Stimulated activated naive B cell treated with anti-CD40 and anti-IgM and Interleukin-4, amounts not matched to agents 10 μg/mL and 1 μg/mL and 100 μg/mL, for 72 hours (primary cell): Measurements from ENCODE around the gene METTL26.
A peak's percentile ranks its signal among the peaks of the same experiment; 100 is the strongest.

Experiments
- ATAC-seq, 2 donors: fragments of 150-1000 bp; cut with Tn5 transposase; replicated peaks; 2 replicates each; pipeline ENCODE4 v1.10.0; 2021; ENCODE audit warnings: moderate library complexity in 1 of 2
- DNase-seq: peaks from one replicate; pipeline ENCODE4 v3.0.0; 2021
- H3K27ac Mint-ChIP-seq: one replicate; pipeline ENCODE4 v1.8.0; 2022; ENCODE audit warnings: mild to moderate bottlenecking, mixed read lengths
- H3K27me3 Mint-ChIP-seq, 2 donors: one replicate each; pipeline ENCODE4 v1.8.0; 2022; ENCODE audit warnings: mixed read lengths in 2 of 2
- H3K36me3 Mint-ChIP-seq, 2 donors: one replicate each; pipeline ENCODE4 v1.8.0; 2022; ENCODE audit warnings: mixed read lengths in 2 of 2, mild to moderate bottlenecking in 1 of 2
- H3K4me1 Mint-ChIP-seq, 2 donors: one replicate each; pipeline ENCODE4 v1.8.0; 2022; ENCODE audit warnings: mixed read lengths in 2 of 2, mild to moderate bottlenecking in 1 of 2
- H3K4me3 Mint-ChIP-seq, 2 donors: one replicate each; pipeline ENCODE4 v1.8.0; 2022; ENCODE audit warnings: mild to moderate bottlenecking in 2 of 2, mixed read lengths in 2 of 2, moderate library complexity in 1 of 2
- H3K9me3 Mint-ChIP-seq, 2 donors: one replicate each; pipeline ENCODE4 v1.8.0; 2022; ENCODE audit warnings: mixed read lengths in 2 of 2, mild to moderate bottlenecking in 1 of 2

The METTL26 gene

GRCh38 chr16:636206-637080 lies at the start of gene METTL26:
METTL26 (minus strand) TSS chr16:636305; CDS start chr16:636290, 15 bp downstream.
- ATAC-seq (peak; percentile 91 to 92), DNase-seq (peak; percentile 88)
- peaks cover 20 to 29% of the 10 kb centered on the region in 2 donors for H3K4me1 Mint-ChIP-seq
- peak within 1 kb of the TSS; percentile 100 for H3K27ac Mint-ChIP-seq
- peak within 1 kb of the TSS; percentile 93 to 94 for H3K4me3 Mint-ChIP-seq
- peaks cover 5 to 6% of the 10 kb centered on the region in 2 donors for H3K27me3 Mint-ChIP-seq
- H3K9me3 Mint-ChIP-seq = peaks cover 0 to 2% of the 10 kb centered on the region in 2 donors
- H3K36me3 Mint-ChIP-seq = peaks cover 6 to 7% of the 10 kb centered on the region in 2 donors

DNA sequence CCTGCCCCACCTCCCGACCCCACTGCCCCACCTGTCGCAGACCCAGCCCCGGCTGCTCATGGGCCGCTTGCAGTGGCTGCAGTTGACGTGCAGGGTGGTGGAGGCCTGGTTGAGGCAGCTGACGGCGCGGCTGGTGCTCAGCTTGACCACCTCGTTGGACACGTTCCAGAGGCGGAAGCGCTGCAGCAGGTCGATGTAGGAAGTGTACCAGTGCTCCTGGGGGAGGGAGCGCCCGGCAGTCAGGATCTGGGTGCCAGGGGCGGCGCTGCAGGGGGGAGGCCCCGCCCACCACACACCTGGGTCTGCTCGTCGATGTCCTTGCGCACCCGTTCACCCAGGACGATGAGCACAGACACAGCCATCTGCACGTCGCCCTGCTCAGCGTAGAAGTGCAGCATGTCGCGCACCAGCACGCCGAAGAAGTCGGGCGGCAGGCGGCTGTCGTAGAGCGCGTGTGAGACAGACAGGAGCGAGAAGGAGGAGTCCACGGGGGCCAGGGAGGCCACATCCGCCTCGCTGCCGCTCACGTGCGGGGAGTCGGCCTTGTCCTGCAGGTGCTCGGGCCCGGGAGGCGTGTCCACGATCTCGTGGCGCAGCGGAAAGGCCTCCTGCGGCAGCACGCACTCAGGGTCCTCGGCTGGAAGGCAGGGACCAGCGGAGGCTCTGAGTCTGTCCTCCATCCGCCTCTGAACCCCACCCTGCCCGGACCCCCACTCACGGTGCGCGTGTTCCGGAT lies 49.0 kb upstream of the METTL26 start:
- Mint-ChIP-seq H3K4me3 (peak overlapping the region in 1 of 2 donors; percentile 62), H3K4me1 (peaks cover 29 to 69% of the 10 kb centered on the region in 2 donors), H3K27me3 (no peaks in the 10 kb centered on the region), H3K36me3 (peaks cover 23 to 47% of the 10 kb centered on the region in 2 donors), H3K27ac (peak overlapping the region; percentile 51), H3K9me3 (no peaks in the 10 kb centered on the region)
- ATAC-seq (no peak), DNase-seq (no peak)

- peak; percentile 81 to 82 for ATAC-seq
- DNase-seq = peak; percentile 97
- Mint-ChIP-seq H3K36me3 (peaks cover 23 to 47% of the 10 kb centered on the region in 2 donors), H3K9me3 (no peaks in the 10 kb centered on the region), H3K4me1 (peaks cover 28 to 67% of the 10 kb centered on the region in 2 donors), H3K4me3 (peak within 1 kb of the TSS; percentile 86 to 91), H3K27ac (peak within 1 kb of the TSS; percentile 92), H3K27me3 (no peaks in the 10 kb centered on the region)
Observed at GRCh38 chr16:684071-684794, 48.1 kb upstream of the METTL26 start, which contains the start of gene JMJD8. JMJD8 (minus strand) TSS chr16:684334; CDS start chr16:684319, 15 bp downstream.

- Mint-ChIP-seq H3K4me3 (peak overlapping the region; percentile 85 to 91), H3K27me3 (no peaks in the 10 kb centered on the region), H3K9me3 (no peaks in the 10 kb centered on the region), H3K4me1 (peaks cover 26 to 66% of the 10 kb centered on the region in 2 donors), H3K36me3 (peaks cover 23 to 47% of the 10 kb centered on the region in 2 donors), H3K27ac (peak overlapping the region; percentile 92)
- ATAC-seq (no peak), DNase-seq (no peak)
Observed at GRCh38 chr16:683396-684070, 47.4 kb upstream of the METTL26 start.

DNA sequence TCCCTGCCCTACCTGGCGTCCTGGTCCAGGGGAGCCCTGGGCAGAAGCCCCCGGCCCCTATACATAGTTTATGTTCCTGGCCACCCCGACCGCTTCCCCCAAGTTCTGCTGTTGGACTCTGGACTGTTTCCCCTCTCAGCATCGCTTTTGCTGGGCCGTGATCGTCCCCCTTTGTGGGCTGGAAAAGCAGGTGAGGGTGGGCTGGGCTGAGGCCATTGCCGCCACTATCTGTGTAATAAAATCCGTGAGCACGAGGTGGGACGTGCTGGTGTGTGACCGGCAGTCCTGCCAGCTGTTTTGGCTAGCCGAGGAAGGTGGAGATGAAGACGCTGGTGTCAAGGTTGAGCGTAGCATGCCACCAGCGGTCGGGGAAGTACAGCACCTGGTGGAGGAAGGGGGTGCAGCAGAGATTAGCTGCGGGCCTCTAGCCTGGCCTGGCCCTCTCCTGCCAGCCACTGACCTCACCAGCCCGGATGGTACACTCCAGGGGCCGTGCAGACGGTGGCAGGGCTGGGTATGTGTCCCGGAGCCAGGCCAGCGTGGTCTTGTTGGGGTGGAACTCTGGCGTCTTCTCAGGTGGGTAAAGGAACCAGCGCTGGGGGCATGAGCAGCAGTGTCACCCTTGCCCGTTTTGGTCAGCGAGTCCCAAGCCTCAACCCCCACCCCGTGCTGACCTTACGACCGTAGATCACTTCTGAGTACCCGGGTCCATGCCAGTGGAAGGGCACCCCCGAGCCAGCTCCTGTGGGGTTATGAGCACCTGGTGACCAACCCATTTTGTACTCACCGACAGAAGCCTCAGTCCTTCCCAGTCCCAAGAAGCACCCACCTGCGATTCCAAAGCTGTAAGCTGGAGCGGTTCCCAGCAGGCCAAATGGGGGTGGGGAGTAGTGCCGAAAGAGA lies 46.6 kb upstream of the METTL26 start:
- ATAC-seq = no peak
- peak overlapping the region; percentile 85 to 91 for H3K4me3 Mint-ChIP-seq
- peaks cover 0 to 4% of the 10 kb centered on the region in 2 donors for H3K27me3 Mint-ChIP-seq
- H3K4me1 Mint-ChIP-seq = peaks cover 27 to 60% of the 10 kb centered on the region in 2 donors
- H3K36me3 Mint-ChIP-seq = peaks cover 23 to 47% of the 10 kb centered on the region in 2 donors
- no peaks in the 10 kb centered on the region for H3K9me3 Mint-ChIP-seq
- peak overlapping the region; percentile 54 for H3K27ac Mint-ChIP-seq
- DNase-seq = no peak

- H3K4me3 Mint-ChIP-seq = peak overlapping the region; percentile 78 to 91
- ATAC-seq = no peak
Observed at GRCh38 chr16:681746-682427, 45.8 kb upstream of the METTL26 start.

GRCh38 chr16:680967-681745 lies 45.1 kb upstream of the METTL26 start:
- H3K36me3 Mint-ChIP-seq = peaks cover 21 to 43% of the 10 kb centered on the region in 2 donors
- peaks cover 6 to 16% of the 10 kb centered on the region in 2 donors for H3K27me3 Mint-ChIP-seq
- H3K27ac Mint-ChIP-seq = peak overlapping the region; percentile 79
- ATAC-seq (no peak), DNase-seq (no peak)
- H3K4me1 Mint-ChIP-seq = peaks cover 30 to 58% of the 10 kb centered on the region in 2 donors
- no peaks in the 10 kb centered on the region for H3K9me3 Mint-ChIP-seq
- H3K4me3 Mint-ChIP-seq = peak overlapping the region; percentile 78 to 91

More at GRCh38 chr16:681746-682427, 45.8 kb upstream of the METTL26 start:
- Mint-ChIP-seq H3K4me1 (peaks cover 29 to 60% of the 10 kb centered on the region in 2 donors), H3K27me3 (peaks cover 2 to 13% of the 10 kb centered on the region in 2 donors), H3K9me3 (no peaks in the 10 kb centered on the region), H3K27ac (peak overlapping the region; percentile 79), H3K36me3 (peaks cover 21 to 47% of the 10 kb centered on the region in 2 donors)
- DNase-seq = no peak

GRCh38 chr16:680625-680945 lies 44.5 kb upstream of the METTL26 start:
- H3K27me3 Mint-ChIP-seq = peaks cover 6 to 16% of the 10 kb centered on the region in 2 donors
- ATAC-seq (no peak), DNase-seq (no peak)
- H3K4me3 Mint-ChIP-seq = peak overlapping the region; percentile 89 to 91
- H3K27ac Mint-ChIP-seq = no peak overlapping the region
- peaks cover 21 to 37% of the 10 kb centered on the region in 2 donors for H3K36me3 Mint-ChIP-seq
- peaks cover 29 to 52% of the 10 kb centered on the region in 2 donors for H3K4me1 Mint-ChIP-seq
- no peaks in the 10 kb centered on the region for H3K9me3 Mint-ChIP-seq

DNA sequence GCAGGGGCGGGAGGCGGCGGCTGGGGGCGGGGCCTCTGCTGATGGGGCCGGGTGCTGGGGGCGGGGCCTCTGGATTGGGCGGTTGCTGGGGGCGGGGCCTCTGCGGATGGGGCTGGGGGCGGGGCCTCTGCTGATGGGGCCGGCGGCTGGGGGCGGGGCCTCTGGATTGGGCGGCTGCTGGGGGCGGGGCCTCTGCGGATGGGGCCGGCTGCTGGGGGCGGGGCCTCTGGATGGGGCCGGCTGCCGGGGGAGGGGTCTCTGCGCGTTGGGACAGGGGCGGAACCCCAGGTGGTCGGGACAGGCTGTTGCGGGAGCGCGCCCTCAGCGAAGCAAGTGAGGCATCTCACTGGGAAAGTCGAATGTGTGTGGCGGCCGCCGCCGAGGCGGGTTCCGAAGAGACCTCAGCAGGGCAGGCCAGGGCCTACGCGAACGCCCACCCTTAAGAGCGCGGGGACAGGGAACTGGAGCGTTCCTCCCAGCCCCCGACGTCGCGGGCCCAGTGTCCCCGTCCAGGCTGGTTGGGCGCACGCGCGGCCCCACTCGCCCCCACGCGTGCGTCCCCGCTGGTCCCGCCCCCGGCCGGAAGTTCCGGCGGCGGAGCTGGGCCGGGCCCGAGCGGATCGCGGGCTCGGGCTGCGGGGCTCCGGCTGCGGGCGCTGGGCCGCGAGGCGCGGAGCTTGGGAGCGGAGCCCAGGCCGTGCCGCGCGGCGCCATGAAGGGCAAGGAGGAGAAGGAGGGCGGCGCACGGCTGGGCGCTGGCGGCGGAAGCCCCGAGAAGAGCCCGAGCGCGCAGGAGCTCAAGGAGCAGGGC lies 43.9 kb upstream of the METTL26 start, which contains the start of gene STUB1:
Gene STUB1, plus strand, starts transcription at position 597 of the 811 bp plus-strand sequence. Its CDS starts 116 bp downstream, at position 713.
- peaks cover 21 to 36% of the 10 kb centered on the region in 2 donors for H3K36me3 Mint-ChIP-seq
- peaks cover 33 to 55% of the 10 kb centered on the region in 2 donors for H3K4me1 Mint-ChIP-seq
- peak; percentile 83 for DNase-seq
- H3K27ac Mint-ChIP-seq = peak within 1 kb of the TSS; percentile 94
- ATAC-seq = peak; percentile 53 to 64
- H3K27me3 Mint-ChIP-seq = peaks cover 10 to 21% of the 10 kb centered on the region in 2 donors
- peak within 1 kb of the TSS; percentile 89 to 91 for H3K4me3 Mint-ChIP-seq
- H3K9me3 Mint-ChIP-seq = no peaks in the 10 kb centered on the region

GRCh38 chr16:678858-679813 lies 43.0 kb upstream of the METTL26 start:
- Mint-ChIP-seq H3K36me3 (peaks cover 22 to 35% of the 10 kb centered on the region in 2 donors), H3K27ac (peak overlapping the region; percentile 82), H3K9me3 (no peaks in the 10 kb centered on the region), H3K4me3 (peak overlapping the region; percentile 88 to 91), H3K4me1 (peaks cover 34 to 51% of the 10 kb centered on the region in 2 donors), H3K27me3 (peaks cover 13 to 25% of the 10 kb centered on the region in 2 donors)
- ATAC-seq (peak; percentile 12 to 15), DNase-seq (peak; percentile 30)
